SK-N-SH (cell line): ENCODE data around the gene SAMD4A.

Experiments used
- CHD2 ChIP-seq: fragments of 150-350 bp; IDR thresholded peaks from 2 replicates; pipeline ENCODE4 v1.6.1; 2018; ENCODE audit warnings: low read length; ENCODE audit not compliant: partially characterized antibody
- CTCF ChIP-seq: fragments of 200-600 bp; sonication (generic); IDR thresholded peaks from 2 replicates; pipeline ENCODE4 v1.6.1; 2017; ENCODE audit warnings: antibody characterized with exemption, mild to moderate bottlenecking, moderate library complexity
- EP300 ChIP-seq, 2 experiments: IDR thresholded peaks; 2 replicates each; pipeline versions ENCODE4 v1.4.0 to v1.6.1; 2012; ENCODE audit warnings: borderline replicate concordance in 1 of 2, low read depth in 1 of 2, low read length in 1 of 2
- JUND ChIP-seq: IDR thresholded peaks from 2 replicates; pipeline ENCODE4 v1.4.0; 2012
- MAX ChIP-seq: IDR thresholded peaks from 2 replicates; pipeline ENCODE4 v1.4.0; 2012; ENCODE audit warnings: low read depth
- SIN3A ChIP-seq: IDR thresholded peaks from 2 replicates; pipeline ENCODE4 v1.6.1; 2012; ENCODE audit warnings: low read depth, mild to moderate bottlenecking, low read length, moderate library complexity, borderline replicate concordance
- TAF1 ChIP-seq: IDR thresholded peaks from 2 replicates; pipeline ENCODE4 v1.6.1; 2012; ENCODE audit warnings: low read depth, mild to moderate bottlenecking, low read length, moderate library complexity, borderline replicate concordance
- TCF12 ChIP-seq: IDR thresholded peaks from 2 replicates; pipeline ENCODE4 v1.4.0; 2012
- USF2 ChIP-seq: fragments of 150-350 bp; IDR thresholded peaks from 2 replicates; pipeline ENCODE4 v1.6.1; 2017; ENCODE audit warnings: antibody characterized with exemption, low read length, low read depth, borderline replicate concordance
- YY1 ChIP-seq: IDR thresholded peaks from 2 replicates; pipeline ENCODE4 v1.4.0; 2012; ENCODE audit warnings: low read depth, mild to moderate bottlenecking

- no peak for TF ChIP-seq CTCF
- no peak for TF ChIP-seq TCF12
- TF ChIP-seq JUND, result no peak
- TF ChIP-seq SIN3A, result no peak
- no peak for TF ChIP-seq TAF1
- TF ChIP-seq MAX, result no peak
- no peak for TF ChIP-seq EP300 (IDR thresholded peaks at IDR 0.05; ENCODE audit: borderline replicate concordance in 1 of 2, low read depth in 1 of 2, low read length in 1 of 2)
- TF ChIP-seq USF2, result no peak
- no peak for TF ChIP-seq YY1
- TF ChIP-seq CHD2, result no peak
These were observed 263.7 kb downstream of the SAMD4A start for GRCh38 chr14:54830650-54831049.
